HL-60 (cell line): Measurements from ENCODE around the gene GGACT.

Experiments
- DNase-seq, 2 experiments: peaks; one replicate each; pipeline ENCODE4 v3.0.0-alpha.2; 2010 to 2020; ENCODE audit warnings: low read depth in 1 of 2, low spot score in 1 of 2
- H3K27ac ChIP-seq: fragments of 250-450 bp; sonication (Bioruptor Pico); replicated peaks from 2 replicates; pipeline ENCODE4 v1.5.1; 2020; ENCODE audit warnings: mild to moderate bottlenecking, moderate library complexity
- H3K27me3 ChIP-seq: fragments of 250-450 bp; sonication (Bioruptor Pico); 2 replicates; pipeline ENCODE4 v1.5.1; 2021; ENCODE audit warnings: mild to moderate bottlenecking, moderate library complexity; ENCODE audit not compliant: insufficient read depth, poor library complexity, severe bottlenecking
- H3K4me3 ChIP-seq: replicated peaks from 2 replicates; pipeline ENCODE4 v1.5.1; 2011; ENCODE audit warnings: mild to moderate bottlenecking, control low read depth, low read length; ENCODE audit not compliant: insufficient read depth
- GABPA ChIP-seq: IDR thresholded peaks from 2 replicates; pipeline ENCODE4 v1.6.1; 2012; ENCODE audit warnings: low read depth
- POLR2AphosphoS5 ChIP-seq: IDR thresholded peaks from 2 replicates; pipeline ENCODE4 v1.6.1; 2012; ENCODE audit warnings: low read depth
- SPI1 ChIP-seq: IDR thresholded peaks from 2 replicates; pipeline ENCODE4 v1.6.1; 2012; ENCODE audit warnings: low read depth, mild to moderate bottlenecking, borderline replicate concordance
- TF ChIP-seq, protein P1 (sequence below): IDR thresholded peaks from 2 replicates; pipeline ENCODE4 v1.6.1; 2012; ENCODE audit warnings: low read depth; ENCODE audit not compliant: insufficient replicate concordance
- TF ChIP-seq, protein P2 (sequence below): IDR thresholded peaks from one replicate; pipeline ENCODE4 v1.5.1; 2011; ENCODE audit warnings: low read length, control low read depth, inconsistent platforms; ENCODE audit not compliant: insufficient read depth

GGACT gene

DNA sequence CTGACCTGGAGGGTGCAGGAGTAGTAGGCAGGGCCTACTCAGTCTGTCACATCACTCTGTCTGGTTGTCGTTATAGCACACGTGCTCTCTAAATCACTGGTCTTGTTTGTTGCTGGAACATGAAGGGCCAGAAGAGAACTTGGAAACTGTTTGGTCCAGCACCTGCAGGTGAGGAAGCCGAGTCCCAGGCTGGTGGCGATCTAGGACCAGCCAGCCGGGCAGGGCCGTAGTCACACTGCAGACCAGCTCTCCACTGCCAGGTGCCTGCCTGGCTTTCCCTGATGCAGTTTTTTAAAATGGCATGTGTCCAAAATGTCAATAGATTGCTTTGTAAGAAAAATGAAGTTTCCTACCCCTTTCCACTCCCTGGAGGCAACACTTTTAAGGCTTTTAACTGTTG lies 53.7 kb downstream of the GGACT start:
- TF ChIP-seq POLR2AphosphoS5, result no peak
- TF ChIP-seq GABPA, result no peak
- TF ChIP-seq SPI1, result no peak
- DNase-seq, result no peak
- H3K27ac ChIP-seq, result no peak overlapping the region

DNA sequence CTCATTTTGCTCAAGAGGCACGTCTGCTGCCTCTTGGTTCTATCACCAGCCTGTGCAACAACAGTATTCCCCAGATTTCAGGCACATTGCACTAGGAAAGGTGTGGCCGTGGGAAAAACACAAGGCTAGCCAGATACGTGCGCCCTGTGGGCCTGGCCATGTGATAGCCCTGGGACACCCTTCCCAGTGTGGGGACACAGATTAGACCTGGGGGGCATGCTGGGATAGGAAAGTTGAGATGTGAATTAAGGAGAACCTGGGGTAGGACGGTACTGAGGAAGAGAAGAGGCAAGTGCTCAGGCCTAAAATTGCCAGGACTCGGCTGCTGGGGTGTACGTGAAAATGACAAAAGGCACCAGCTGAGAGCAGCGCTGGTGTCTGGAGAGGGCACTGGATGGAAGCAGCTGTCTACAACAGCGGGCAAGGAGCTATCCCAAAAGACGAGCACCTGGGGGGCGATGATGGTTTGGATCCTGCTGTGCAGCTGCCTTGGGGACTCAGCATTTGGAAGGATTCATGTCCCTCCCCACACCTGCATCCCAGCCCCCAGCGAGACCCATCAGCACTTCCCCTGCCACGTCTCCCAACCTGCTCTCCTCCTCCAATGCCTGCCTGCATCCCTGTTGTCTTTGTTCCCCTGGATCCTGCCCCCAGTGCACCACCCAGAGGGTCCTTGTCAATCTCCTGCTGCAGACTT lies 54.3 kb downstream of the GGACT start:
- no peak overlapping the region for H3K4me3 ChIP-seq
- TF ChIP-seq POLR2AphosphoS5, result no peak
- DNase-seq, result no peak
- no peak overlapping the region for H3K27ac ChIP-seq
- H3K27me3 ChIP-seq, result no peaks in the 10 kb centered on the region

More for the DNA sequence above, 53.7 kb downstream of the GGACT start:
- Histone ChIP-seq H3K27me3 (no peaks in the 10 kb centered on the region), H3K4me3 (no peak overlapping the region)

DNA sequence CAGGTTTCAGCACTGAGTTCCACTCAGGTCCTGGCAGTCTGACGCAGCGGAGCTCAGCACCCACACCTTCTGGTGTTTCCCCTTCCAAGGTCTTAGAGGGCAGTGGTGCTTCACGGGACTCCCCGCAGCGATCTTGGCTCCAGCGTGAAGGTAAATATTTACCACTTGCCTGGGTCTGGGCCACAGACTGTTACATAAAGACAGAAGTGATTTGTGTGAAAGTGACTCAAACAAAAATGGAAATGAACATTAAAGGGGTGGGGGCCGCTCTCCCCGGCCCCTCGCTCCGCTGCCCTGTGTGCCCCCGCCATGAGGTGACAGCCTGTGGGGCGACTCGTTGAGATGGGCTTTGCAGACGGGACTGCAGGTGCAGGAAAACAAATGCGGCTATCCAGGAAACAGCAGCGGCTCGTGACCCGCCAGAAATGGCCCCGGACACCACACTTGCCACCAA lies 55.0 kb downstream of the GGACT start:
- H3K27ac ChIP-seq, result no peak overlapping the region
- H3K27me3 ChIP-seq, result no peaks in the 10 kb centered on the region
- TF ChIP-seq, protein P1, sequence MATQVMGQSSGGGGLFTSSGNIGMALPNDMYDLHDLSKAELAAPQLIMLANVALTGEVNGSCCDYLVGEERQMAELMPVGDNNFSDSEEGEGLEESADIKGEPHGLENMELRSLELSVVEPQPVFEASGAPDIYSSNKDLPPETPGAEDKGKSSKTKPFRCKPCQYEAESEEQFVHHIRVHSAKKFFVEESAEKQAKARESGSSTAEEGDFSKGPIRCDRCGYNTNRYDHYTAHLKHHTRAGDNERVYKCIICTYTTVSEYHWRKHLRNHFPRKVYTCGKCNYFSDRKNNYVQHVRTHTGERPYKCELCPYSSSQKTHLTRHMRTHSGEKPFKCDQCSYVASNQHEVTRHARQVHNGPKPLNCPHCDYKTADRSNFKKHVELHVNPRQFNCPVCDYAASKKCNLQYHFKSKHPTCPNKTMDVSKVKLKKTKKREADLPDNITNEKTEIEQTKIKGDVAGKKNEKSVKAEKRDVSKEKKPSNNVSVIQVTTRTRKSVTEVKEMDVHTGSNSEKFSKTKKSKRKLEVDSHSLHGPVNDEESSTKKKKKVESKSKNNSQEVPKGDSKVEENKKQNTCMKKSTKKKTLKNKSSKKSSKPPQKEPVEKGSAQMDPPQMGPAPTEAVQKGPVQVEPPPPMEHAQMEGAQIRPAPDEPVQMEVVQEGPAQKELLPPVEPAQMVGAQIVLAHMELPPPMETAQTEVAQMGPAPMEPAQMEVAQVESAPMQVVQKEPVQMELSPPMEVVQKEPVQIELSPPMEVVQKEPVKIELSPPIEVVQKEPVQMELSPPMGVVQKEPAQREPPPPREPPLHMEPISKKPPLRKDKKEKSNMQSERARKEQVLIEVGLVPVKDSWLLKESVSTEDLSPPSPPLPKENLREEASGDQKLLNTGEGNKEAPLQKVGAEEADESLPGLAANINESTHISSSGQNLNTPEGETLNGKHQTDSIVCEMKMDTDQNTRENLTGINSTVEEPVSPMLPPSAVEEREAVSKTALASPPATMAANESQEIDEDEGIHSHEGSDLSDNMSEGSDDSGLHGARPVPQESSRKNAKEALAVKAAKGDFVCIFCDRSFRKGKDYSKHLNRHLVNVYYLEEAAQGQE, result no peak
- TF ChIP-seq POLR2AphosphoS5 (no peak), GABPA (no peak), SPI1 (no peak)
- TF ChIP-seq, protein P2, sequence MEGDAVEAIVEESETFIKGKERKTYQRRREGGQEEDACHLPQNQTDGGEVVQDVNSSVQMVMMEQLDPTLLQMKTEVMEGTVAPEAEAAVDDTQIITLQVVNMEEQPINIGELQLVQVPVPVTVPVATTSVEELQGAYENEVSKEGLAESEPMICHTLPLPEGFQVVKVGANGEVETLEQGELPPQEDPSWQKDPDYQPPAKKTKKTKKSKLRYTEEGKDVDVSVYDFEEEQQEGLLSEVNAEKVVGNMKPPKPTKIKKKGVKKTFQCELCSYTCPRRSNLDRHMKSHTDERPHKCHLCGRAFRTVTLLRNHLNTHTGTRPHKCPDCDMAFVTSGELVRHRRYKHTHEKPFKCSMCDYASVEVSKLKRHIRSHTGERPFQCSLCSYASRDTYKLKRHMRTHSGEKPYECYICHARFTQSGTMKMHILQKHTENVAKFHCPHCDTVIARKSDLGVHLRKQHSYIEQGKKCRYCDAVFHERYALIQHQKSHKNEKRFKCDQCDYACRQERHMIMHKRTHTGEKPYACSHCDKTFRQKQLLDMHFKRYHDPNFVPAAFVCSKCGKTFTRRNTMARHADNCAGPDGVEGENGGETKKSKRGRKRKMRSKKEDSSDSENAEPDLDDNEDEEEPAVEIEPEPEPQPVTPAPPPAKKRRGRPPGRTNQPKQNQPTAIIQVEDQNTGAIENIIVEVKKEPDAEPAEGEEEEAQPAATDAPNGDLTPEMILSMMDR, result no peak
- DNase-seq, result no peak
- no peak overlapping the region for H3K4me3 ChIP-seq

DNA sequence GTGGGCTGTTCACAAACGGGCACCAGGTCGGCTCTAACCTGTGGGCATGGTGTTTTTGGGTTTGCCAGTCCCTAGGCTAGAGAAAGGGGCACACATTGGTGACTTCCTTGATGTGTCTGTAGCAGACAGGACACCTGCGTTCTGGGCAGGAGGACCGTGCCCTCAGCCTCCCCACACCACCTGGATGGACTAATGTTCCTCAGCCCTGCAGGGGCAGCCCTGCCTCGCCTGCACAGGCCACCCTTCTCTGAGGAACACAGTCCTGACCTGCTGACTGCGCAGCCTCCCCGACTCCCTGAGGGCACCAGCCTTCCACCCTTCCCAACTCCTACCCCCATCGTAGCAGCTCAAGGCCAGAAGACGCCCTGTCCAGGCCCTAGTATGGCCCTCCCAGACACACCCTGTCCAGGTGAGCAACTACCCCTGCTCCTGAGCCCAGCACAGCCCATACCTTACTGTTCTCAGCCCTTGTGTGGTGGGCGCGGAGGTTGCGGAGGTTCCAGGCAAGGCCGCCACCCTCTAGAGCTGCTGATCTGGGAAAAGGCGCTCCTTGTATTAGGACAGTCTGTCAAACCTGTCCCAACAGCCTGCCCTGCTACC lies 55.7 kb downstream of the GGACT start:
- H3K27ac ChIP-seq, result no peak overlapping the region
- H3K4me3 ChIP-seq, result no peak overlapping the region
- no peaks in the 10 kb centered on the region for H3K27me3 ChIP-seq
- no peak for DNase-seq
- TF ChIP-seq, protein P1, result no peak
- TF ChIP-seq SPI1 (no peak), GABPA (no peak), POLR2AphosphoS5 (no peak)
- TF ChIP-seq, protein P2, result no peak
